ENCODE results near the gene NFIX. TPM values are rescaled to one million over a fixed set of nuclear protein-coding genes. Genes with fewer than 3 reads are reported as not detected.

The NFIX gene
- total RNA-seq, 4 donors from 2014 or later: 32.3 to 81.2 (median 51.6) TPM

DNA sequence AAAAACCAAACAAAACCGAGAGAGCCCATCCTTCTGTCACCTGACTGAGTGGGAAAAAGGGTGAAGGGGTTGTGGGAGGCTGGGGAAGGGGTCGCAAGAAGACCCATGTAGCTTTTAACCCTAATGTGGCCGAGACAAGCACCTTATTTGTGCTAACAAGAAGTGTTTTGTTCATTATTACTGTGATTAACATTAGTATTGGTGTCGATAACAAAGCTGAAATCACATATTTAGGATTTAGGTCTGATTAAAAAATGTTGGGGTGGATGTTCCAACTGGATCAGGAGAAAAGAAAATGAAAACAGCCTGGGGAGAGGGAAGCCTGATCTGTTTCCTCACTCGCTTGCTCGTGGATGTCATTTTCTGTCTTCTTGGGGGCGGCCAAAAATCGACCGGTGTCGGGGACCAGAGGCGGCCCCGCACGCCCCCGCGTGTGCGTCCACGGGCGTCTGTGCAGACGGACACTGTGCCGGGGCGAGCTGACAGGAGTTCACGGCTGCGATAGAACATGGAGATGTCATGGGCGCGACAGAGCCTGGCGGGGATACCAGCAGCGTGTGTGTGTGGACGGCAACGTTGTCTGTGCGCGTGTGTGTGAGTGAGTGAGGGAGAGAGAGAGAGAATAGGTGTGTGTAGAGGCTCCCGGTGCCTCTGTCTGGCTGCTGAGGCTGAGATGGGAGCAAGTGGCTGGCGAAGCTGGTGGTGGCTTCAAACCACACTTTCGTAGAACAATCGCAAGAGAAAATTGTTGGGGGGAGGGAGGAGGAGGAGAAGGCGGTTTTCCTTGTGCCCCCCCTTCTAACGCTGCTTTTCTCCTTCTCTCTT, 29.1 kb downstream of the NFIX start:
- intact Hi-C loops (cut with DNase I): no loop called here
- peaks cover 52 to 100% (median 66%) of the 10 kb centered on the region in 3 donors for H3K4me1 ChIP-seq

DNA sequence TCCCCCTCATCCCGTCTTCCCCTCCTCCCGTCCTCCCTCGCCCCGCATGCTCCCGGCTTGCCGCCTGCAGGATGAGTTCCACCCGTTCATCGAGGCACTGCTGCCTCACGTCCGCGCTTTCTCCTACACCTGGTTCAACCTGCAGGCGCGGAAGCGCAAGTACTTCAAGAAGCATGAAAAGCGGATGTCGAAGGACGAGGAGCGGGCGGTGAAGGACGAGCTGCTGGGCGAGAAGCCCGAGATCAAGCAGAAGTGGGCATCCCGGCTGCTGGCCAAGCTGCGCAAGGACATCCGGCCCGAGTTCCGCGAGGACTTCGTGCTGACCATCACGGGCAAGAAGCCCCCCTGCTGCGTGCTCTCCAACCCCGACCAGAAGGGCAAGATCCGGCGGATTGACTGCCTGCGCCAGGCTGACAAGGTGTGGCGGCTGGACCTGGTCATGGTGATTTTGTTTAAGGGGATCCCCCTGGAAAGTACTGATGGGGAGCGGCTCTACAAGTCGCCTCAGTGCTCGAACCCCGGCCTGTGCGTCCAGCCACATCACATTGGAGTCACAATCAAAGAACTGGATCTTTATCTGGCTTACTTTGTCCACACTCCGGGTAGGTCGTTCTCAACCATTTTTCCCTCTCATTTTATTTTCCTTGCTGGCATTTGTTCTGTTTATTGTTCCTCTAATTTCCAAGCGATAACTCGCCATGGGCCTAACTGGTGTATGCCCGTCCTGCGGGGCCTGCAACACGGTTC, 29.8 kb downstream of the NFIX start:
- DNase-seq: no peak
- Histone ChIP-seq H3K4me1 (peaks cover 47 to 100% (median 66%) of the 10 kb centered on the region in 3 donors), H3K36me3 (no peaks in the 10 kb centered on the region), H3K27me3 (no peaks in the 10 kb centered on the region), H3K27ac (peak overlapping the region; percentile 77 to 98 (median 92)), H3K9me3 (no peaks in the 10 kb centered on the region), H3K4me3 (peak overlapping the region; percentile 30 to 59 (median 50))
- intact Hi-C loops (cut with DNase I): no loop called here
- TF ChIP-seq POLR2A (IDR thresholded peaks at IDR 0.05): no peak
- TF ChIP-seq, protein P1, sequence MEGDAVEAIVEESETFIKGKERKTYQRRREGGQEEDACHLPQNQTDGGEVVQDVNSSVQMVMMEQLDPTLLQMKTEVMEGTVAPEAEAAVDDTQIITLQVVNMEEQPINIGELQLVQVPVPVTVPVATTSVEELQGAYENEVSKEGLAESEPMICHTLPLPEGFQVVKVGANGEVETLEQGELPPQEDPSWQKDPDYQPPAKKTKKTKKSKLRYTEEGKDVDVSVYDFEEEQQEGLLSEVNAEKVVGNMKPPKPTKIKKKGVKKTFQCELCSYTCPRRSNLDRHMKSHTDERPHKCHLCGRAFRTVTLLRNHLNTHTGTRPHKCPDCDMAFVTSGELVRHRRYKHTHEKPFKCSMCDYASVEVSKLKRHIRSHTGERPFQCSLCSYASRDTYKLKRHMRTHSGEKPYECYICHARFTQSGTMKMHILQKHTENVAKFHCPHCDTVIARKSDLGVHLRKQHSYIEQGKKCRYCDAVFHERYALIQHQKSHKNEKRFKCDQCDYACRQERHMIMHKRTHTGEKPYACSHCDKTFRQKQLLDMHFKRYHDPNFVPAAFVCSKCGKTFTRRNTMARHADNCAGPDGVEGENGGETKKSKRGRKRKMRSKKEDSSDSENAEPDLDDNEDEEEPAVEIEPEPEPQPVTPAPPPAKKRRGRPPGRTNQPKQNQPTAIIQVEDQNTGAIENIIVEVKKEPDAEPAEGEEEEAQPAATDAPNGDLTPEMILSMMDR (IDR thresholded peaks at IDR 0.05): peak in 1 of 6 experiments; percentile 35
- 25 to 32% methylated on average over 23 to 34 of the region's 48 CpGs for WGBS, 2 donors

More for the DNA sequence above, 29.1 kb downstream of the NFIX start:
- DNase-seq: no peak
- peak overlapping the region; percentile 77 to 98 (median 92) for H3K27ac ChIP-seq
- peak overlapping the region; percentile 30 to 59 (median 50) for H3K4me3 ChIP-seq
- whole genome bisulfite sequencing, 2 donors: 6 to 7% methylated on average over 25 to 37 of the region's 37 CpGs
- TF ChIP-seq, protein P1 (IDR thresholded peaks at IDR 0.05): no peak
- no peak for TF ChIP-seq POLR2A (IDR thresholded peaks at IDR 0.05)
- no peaks in the 10 kb centered on the region for H3K9me3 ChIP-seq
- H3K27me3 ChIP-seq: no peaks in the 10 kb centered on the region
- no peaks in the 10 kb centered on the region for H3K36me3 ChIP-seq

DNA sequence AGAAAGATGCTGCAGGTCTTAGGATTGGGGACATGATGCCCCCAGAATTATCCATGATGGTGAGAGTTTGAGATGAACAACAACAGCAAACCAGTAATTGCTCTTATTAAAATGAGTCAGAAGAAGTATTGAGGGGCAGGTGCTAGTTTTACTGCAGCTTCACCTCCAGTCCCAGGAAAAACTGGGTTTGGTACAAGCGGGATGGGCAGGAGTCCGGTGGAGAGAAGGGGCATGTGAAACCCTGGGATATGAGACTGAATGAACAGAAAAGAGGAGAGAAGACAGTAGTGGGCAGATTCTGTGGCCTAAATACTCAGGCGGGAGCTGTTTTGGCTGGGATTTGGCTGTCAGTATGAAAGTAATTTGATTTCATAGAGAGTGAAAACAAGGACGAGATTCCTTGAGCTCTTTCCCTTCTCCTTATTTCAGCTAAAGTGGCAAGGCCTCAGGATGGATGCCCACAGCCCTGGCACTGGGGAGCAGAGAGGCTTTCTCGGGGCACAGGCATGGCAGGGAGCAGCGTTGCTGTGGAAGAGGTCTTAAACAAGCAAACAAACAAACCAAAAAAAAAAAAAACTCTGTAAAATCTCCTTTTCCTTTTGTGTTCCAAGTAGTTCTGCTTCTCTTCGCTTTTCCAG, 30.7 kb downstream of the NFIX start:
- Histone ChIP-seq H3K36me3 (peaks cover 0 to 7% (median 2%) of the 10 kb centered on the region in 3 donors), H3K27ac (peak overlapping the region; percentile 77 to 98 (median 92)), H3K27me3 (no peaks in the 10 kb centered on the region), H3K4me1 (peaks cover 44 to 100% (median 65%) of the 10 kb centered on the region in 3 donors), H3K9me3 (no peaks in the 10 kb centered on the region), H3K4me3 (peak overlapping the region; percentile 30 to 59 (median 50))
- no peak for TF ChIP-seq POLR2A (IDR thresholded peaks at IDR 0.05)
- TF ChIP-seq, protein P1 (IDR thresholded peaks at IDR 0.05): no peak
- intact Hi-C loops (cut with DNase I): no loop called here
- 28 to 40% methylated on average over 7 of the region's 7 CpGs for WGBS, 2 donors
- no peak for DNase-seq

DNA sequence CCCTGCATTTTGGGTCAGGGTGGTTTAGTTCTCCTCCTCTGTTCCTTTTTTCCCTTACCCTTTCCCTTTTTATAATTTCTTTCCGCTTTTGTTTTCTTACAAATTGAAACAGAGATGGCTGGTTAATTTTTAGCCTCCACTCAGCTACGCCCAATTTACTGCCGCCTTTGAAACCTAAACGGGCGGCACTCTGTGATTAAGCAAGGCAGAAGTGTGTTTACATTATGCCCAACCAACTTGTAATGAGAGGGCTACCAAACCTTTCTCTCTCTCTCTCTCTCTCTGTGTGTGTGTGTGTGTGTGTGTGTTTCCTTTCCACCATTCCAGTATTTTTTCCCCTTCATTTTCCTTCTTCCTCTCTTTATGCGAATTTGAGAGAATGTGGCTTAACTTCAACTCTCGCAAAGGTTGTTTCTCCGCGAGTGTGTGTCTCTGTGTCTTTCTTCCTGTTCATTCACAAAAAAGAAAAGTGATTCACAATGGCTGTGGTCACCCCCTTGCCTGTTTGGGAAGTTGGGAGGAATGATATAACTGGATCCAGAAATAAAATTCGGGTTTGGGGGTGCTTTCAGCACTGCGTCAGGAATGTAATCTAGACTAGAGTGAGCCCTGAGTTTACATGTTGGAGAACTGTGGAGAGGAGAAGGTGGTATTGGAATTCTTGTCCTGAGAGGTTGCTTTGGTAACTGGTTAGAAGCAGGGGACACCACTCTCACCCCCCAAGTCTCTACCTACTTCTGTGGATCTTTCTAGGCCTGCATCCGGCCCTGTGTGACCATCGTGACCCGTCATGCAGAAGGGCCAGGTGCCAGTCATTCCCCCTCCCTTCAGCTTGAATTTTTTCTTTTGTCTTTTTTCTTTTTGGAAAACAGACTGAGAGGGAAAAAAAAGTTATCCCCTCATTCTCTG, 31.4 kb downstream of the NFIX start:
- 21 to 29% methylated on average over 14 of the region's 14 CpGs for WGBS, 2 donors
- intact Hi-C loops (cut with DNase I): no loop called here
- H3K4me3 ChIP-seq: peak overlapping the region in 3 of 4 donors; percentile 50 to 59 (median 50)
- H3K4me1 ChIP-seq: peaks cover 44 to 100% (median 65%) of the 10 kb centered on the region in 3 donors
- peaks cover 0 to 7% (median 3%) of the 10 kb centered on the region in 3 donors for H3K36me3 ChIP-seq
- H3K9me3 ChIP-seq: no peaks in the 10 kb centered on the region
- no peaks in the 10 kb centered on the region for H3K27me3 ChIP-seq
- peak overlapping the region; percentile 76 to 98 (median 92) for H3K27ac ChIP-seq
- no peak for TF ChIP-seq POLR2A (IDR thresholded peaks at IDR 0.05)
- TF ChIP-seq, protein P1 (IDR thresholded peaks at IDR 0.05): no peak
- no peak for DNase-seq
